ENCODE measurements around the gene CWC27.

DNA sequence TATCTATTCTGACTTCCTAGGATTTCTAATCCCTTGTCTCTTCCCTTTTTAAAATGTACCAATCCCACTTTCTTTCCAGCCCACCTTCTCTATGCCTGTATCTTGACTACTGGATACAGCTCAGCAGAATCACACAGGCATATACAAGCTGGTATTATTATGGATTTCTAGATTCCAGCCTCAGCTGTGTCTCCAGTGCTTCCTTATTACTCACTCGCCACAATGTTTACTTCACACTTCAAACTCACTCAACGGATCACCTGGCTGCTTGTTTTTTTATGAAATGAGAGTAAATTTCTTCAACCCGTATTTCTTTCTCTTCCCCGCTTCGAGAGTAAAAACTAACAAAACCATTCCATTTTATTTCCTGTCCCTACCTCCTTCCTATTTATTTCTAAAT is 38.8 kb downstream of the CWC27 start:
- TF ChIP-seq, protein P1, sequence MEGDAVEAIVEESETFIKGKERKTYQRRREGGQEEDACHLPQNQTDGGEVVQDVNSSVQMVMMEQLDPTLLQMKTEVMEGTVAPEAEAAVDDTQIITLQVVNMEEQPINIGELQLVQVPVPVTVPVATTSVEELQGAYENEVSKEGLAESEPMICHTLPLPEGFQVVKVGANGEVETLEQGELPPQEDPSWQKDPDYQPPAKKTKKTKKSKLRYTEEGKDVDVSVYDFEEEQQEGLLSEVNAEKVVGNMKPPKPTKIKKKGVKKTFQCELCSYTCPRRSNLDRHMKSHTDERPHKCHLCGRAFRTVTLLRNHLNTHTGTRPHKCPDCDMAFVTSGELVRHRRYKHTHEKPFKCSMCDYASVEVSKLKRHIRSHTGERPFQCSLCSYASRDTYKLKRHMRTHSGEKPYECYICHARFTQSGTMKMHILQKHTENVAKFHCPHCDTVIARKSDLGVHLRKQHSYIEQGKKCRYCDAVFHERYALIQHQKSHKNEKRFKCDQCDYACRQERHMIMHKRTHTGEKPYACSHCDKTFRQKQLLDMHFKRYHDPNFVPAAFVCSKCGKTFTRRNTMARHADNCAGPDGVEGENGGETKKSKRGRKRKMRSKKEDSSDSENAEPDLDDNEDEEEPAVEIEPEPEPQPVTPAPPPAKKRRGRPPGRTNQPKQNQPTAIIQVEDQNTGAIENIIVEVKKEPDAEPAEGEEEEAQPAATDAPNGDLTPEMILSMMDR (IDR thresholded peaks at IDR 0.05): no peak
- TF ChIP-seq POLR2AphosphoS5 (IDR thresholded peaks at IDR 0.05) (no peak), POLR2A (IDR thresholded peaks at IDR 0.05) (no peak)
